ENCODE data around the gene ZNF445. TPM values are rescaled to one million over a fixed set of nuclear protein-coding genes. Genes with fewer than 3 reads are reported as not detected.
"Not testable (repeated sequence)": the region's sequence is repeated elsewhere in the genome, so short reads cannot be mapped to it uniquely, and the experiment has no call there.

The ZNF445 gene
- total RNA-seq, 1 experiment from 2014 or later: 5.4 TPM

DNA sequence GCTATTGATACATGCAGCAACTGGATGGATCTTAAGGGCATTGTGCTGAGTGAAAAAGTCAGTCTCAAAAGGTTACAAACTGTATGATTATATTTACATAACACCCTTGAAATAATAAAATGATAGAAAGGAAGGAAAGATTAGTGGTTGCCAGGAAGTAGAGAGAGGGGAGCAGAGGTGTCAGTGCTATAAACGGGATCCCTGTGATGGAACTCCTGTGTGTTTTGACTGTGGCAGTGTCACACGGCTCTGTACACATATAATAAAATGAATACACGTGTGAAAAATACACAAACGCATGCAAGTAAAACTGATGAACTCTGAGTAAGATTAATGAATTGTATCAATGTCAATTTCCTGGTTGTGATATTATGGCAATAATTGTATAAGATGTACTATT lies 78.6 kb downstream of the ZNF445 start:
- no peak for DNase-seq (ENCODE audit: low spot score)

DNA sequence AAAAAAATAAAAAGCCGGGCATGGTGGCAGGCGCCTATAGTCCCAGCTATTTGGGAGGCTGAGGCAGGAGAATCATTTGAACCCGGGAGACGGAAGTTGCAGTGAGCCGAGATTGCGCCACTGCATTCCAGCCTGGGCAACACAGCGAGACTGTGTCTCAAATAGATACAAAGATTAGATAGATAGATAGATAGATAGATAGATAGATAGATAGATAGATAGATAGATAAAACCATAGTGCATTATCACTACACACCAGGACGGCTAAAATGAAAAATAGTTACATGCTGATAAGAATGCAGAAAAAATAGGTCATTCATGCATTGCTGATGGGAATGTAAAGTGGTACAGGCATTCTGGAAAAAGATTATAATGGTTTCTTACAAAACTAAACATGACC lies 79.2 kb downstream of the ZNF445 start:
- not testable (repeated sequence) for DNase-seq (ENCODE audit: low spot score)

DNA sequence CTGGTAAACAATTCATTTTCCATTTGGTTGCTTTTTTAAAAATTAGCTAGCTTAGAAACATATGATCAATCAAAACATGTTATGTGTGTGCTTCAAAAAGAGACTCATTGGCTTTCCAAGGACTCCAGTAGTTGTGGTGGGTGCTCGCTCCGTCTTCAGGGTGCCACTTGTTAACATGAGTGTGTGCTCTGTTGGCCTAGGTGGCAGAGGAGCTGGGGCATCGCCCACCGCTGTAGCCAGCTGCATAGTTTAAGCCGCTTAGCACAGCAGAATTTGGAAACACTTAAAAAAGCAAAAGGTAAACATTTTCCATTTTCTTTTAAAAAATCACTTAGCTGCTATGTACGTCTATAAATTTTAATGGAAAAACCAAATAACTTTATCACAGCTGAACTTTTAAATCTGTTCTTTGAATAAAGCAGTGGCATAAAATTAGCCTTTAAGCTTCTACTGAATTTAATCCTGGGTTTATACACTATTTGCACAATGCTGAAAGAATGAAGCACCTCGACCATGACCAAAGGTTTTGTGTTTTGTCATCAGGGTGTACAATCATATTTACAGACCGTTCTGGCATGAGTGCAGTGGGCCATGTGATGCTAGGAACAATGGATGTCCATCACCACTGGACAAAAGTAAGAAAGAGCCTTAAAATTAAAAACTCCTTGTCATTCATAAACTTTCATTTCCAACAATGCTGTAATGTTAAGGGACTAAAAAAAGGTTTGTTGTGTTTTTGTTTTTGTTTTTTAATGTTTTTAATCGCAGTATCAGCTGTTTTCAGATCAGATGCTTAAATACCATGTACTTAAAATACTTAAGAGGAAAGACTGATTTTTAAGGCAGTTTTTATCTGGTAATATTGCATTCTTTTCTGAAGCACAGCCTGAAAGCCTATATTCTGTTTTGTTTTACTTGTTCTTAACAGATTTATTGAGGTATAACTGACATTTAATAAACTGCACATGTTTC lies 81.0 kb downstream of the ZNF445 start:
- DNase-seq (ENCODE audit: low spot score): no peak

DNA sequence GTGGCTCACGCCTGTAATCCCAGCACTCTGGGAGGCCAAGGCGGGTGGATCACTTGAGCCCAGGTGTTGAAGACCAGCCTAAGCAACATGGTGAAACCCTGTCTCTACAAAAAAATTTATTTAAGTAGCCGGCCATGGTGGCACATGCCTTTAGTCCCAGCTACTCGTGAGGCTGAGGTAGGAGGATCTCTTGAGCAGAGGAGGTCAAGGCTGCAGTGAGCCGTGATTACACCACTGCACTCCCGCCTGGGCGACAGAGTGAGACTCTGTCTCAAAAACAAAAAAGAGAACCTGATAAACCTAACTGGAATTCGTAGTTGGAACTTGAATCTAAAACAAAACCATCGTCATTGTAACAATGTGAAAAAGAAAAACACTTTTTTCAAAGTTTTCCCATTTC lies 81.8 kb downstream of the ZNF445 start:
- DNase-seq (ENCODE audit: low spot score): no peak

DNA sequence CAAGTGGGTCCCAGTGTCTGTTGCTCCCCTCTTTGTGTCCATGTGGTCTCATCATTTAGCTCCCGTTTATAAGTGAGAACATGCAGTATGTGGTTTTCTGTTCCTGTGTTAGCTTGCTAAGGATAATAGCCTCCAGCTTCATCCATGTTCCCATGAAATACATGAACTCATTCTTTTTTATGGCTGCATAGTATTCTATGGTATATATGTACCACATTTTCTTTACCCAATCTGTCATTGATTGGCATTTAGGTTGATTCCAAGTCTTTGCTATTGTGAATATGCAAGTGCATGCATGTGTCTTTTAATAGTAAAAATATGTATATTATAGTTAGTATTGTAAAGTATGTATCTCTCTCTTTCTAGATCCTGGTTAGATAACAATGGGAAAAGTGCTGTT lies 85.0 kb downstream of the ZNF445 start:
- DNase-seq (ENCODE audit: low spot score): no peak

DNA sequence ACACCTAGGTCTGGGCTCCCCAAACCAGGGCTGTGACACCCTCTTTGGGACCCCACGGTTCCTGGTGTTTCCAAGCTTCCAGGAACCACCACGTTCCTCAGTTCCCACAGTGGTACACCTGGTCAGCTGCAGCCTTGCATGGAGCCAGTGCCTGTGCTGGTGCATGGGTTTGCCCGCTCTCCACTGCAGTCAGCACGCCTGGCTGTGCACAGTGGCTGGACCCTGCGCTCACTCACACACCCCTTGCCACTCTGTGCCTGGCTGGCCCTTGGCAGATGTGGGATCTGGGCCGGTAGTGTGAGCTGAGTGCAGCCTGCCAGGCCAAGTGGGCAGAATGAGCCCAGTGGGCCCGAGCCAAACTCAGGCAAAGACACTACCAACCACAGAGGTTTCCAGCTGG lies 90.1 kb downstream of the ZNF445 start:
- no peak for DNase-seq (ENCODE audit: low spot score)

Other genes starting within 250 kb of the ZNF445 start
- gene TOPAZ1, start 235.8 kb downstream of the ZNF445 start, total RNA-seq (2014; rRNA removed; shearing (Covaris generic)): not detected in 2 replicates
- gene TCAIM, start 138.9 kb downstream of the ZNF445 start, total RNA-seq (2014; rRNA removed; shearing (Covaris generic)): 22.9 and 27.6 TPM in 2 replicates
- not detected in 2 replicates for gene ZKSCAN7, start 77.5 kb upstream of the ZNF445 start, total RNA-seq (2014; rRNA removed; shearing (Covaris generic))
- gene ZNF660, start 107.3 kb upstream of the ZNF445 start, total RNA-seq (2014; rRNA removed; shearing (Covaris generic)): not detected in 2 replicates
- gene ZNF197, start 147.4 kb upstream of the ZNF445 start, total RNA-seq (2014; rRNA removed; shearing (Covaris generic)): 11.5 and 14.7 TPM in 2 replicates
- gene ZNF35, start 171.1 kb upstream of the ZNF445 start, total RNA-seq (2014; rRNA removed; shearing (Covaris generic)): 15.3 and 16.5 TPM in 2 replicates
- gene ZNF502, start 235.0 kb upstream of the ZNF445 start, total RNA-seq (2014; rRNA removed; shearing (Covaris generic)): 0.69 and 0.93 TPM in 2 replicates